T-helper 1 cell (primary cell): Measurements from ENCODE around the gene LATS1.

ENCODE experiments used
- DNase-seq, 5 donors: peaks; one replicate each; pipeline ENCODE4 v3.0.0-alpha.2; 2012 to 2020

LATS1 gene

GRCh38 chr6:149657441-149657840, 60.5 kb downstream of the LATS1 start:
- DNase-seq = no peak

- no peak for DNase-seq
Measured at GRCh38 chr6:149651056-149651455, 66.8 kb downstream of the LATS1 start.

DNA sequence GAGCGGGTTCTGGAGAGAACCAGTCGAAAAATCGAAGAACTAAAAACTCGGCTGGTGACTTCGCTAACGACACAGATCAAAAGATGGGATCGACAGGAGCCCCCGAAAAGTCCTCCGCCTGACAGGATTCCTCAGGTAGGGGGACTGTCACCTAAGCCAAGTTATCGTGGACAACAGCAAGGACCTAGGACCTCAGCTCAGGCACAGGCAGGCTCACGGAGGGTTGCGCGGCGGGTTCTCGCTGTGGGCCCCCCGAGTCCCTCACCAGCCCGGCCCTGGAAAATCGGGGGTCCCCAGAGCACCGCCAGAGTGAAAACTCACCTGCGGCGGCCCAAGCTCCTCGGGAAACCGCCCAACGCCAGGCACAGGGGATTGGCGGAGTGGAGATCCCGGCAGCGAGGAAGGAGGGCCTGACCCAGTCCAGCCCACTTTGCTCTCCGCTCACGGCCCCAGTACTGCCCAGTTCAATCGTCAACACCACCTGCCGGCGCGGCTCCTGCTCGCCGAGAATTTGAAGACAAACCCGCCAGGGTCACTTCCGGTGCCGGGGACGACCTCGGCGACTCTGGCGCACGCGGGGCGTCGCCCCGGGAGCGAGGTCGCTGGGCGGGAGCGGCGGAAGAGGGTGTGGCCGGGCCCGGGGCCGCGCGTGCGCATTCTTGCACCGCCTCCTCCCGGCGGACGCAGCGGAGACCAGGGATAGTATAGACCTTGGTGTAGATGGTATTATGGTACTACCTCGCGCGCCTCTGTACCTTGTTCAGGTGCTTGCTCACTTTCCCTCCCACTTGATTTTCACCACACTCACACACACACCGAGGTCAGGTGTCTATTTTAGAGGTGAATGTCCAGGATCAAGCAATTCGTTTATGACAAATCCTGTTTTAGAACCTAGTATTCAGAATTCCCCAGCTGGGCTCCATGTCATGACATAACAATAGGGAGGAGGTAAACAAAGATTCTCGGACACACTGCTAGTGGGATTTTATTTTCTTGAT, 69.5 kb downstream of the LATS1 start, which contains the start of gene KATNA1:
KATNA1 (minus strand) TSS at position 567 of the 998 bp plus-strand sequence. CDS start 10,167 bp downstream, outside the sequence.
- peak; percentile 75 to 92 (median 79) for DNase-seq

- no peak for DNase-seq
Measured at GRCh38 chr6:149646599-149646998, 71.3 kb downstream of the LATS1 start.

DNA sequence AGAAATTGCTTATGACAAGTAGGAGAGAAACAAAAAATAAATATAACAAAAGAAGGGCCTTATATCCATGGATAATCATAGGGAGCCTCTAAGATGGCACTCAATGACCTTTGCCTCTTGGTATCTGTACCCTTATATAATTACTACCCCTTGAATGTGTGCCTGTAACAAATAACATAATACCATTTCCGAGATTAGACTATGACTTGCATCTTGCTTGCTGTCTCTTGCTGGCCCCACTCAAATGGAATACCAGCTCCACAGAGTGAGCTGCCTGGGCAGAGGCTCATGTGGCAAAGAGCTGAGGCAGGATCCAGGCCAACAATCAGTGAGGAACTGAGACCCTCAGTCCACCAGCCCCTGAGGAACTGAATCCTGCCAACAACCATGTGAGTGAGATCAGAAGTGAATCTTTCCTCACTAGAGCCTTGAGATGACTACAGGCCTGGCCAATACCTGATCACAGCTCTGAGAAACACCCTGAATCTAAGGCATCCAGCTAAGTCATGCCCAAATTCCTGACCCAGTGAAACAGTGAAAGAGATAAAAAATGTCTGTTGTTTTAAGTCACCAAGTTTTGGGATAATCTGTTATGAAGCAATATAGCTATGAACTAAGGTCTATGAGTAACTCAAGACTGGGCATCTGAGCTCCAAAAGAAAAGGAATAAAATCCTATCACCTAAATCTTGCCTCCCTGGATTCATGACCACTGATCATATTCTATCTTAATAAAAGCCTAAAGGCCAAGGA, 74.9 kb downstream of the LATS1 start:
- DNase-seq = no peak

- DNase-seq = no peak
Measured at GRCh38 chr6:149636124-149636523, 81.8 kb downstream of the LATS1 start.

DNA sequence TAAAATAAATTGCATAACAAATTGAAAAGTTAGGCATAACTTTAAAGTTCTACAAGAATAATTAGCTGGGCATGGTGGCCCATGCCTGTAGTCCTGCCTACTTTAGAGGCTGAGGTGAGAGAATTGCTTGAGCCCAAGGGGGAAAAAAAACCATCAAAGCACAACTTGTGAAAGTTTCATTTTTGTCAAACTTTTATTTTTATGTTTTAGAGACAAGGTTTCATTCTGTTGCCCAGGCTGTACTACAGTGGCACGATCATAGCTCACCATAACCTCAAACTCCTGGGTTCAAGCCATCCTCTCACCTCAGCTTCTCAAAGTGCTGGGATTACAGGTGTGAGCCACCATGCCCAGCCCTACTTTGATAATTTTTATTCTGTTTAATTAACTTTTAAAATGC, 83.6 kb downstream of the LATS1 start:
- no peak for DNase-seq

DNA sequence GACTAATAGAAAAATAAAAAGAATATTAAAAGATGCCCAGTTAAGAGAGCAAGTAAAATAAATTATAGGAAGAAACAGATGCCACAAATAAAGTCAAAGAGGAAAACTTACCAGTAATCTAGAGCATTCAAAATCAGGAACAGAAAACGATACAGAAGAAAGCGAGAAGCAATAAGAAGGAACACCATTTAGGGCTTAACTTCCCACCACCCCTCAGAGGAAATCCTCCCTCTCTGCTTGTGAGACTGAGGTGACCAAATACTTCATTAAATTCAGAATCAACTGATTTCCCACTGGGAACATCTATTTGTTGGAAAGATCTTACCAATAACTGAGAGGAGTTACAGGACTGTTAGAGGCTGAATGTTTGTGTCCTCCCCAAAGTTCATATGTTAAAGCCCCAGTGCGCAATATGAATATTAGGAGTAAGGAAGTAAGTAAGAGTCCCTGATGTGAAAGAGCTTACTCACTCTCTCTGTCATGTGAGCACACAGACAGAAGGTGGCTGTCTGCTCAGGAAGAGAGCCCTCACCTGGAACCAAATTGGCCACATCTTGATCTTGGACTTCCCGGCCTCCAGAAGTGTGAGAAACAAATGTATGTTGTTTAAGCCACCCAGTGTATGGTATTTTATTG, 88.9 kb downstream of the LATS1 start:
- DNase-seq = no peak

- DNase-seq = no peak
Measured at GRCh38 chr6:149627672-149628071, 90.2 kb downstream of the LATS1 start.

DNA sequence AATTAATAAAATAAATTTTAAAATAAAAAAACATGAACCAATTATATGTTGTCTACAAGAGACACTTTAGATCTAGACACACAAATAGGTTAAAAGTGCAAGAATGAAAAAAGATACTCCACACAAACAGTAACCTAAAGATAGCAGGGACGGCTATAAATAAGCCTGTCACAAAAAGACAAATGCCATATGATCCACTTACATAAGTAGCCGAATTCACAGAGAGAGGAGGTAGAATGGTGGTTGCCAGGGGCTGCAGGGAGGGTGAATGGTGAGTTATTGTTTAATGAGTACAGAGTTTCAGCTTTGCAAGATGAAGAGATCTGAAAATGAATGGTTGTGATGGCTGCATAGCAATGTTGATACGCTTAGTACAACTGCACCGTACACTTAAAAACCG, 102.1 kb downstream of the LATS1 start:
- DNase-seq = no peak

DNA sequence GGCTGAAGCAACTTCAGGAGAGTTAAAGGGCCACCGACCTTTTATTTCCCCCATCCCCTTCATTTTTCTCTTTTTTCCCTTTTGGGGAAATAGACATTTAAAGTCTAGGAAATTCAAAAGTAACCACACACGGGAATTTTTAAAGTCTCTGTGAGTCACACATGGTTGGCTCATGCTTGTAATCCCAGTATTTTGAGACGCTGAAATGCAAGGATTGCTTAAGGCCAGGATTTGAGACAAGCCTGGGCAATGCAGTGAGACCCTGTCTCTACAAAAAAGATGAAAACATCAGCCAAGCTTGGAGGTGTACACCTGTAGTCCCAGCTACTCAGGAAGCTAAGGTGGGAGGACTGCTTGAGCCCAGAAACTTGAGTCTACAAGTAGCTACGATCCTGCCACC, 103.6 kb downstream of the LATS1 start:
- no peak for DNase-seq

GRCh38 chr6:149608381-149608982, 109.4 kb downstream of the LATS1 start:
- no peak for DNase-seq
